Ishikawa (cell line): ENCODE measurements around the gene CASP10.

Source experiments
- CEBPB ChIP-seq: IDR thresholded peaks from 2 replicates; pipeline ENCODE4 v1.6.1; 2012
- CREB1 ChIP-seq: IDR thresholded peaks from 2 replicates; pipeline ENCODE4 v1.6.1; 2012; ENCODE audit warnings: low read depth
- EGR1 ChIP-seq: IDR thresholded peaks from 2 replicates; pipeline ENCODE4 v1.6.1; 2012
- EP300 ChIP-seq: IDR thresholded peaks from 2 replicates; pipeline ENCODE4 v1.6.1; 2012; ENCODE audit warnings: borderline replicate concordance
- FOXM1 ChIP-seq: IDR thresholded peaks from 2 replicates; pipeline ENCODE4 v1.6.1; 2012; ENCODE audit warnings: low read depth, borderline replicate concordance
- NFIC ChIP-seq: IDR thresholded peaks from 2 replicates; pipeline ENCODE4 v1.6.1; 2012
- RAD21 ChIP-seq: IDR thresholded peaks from 2 replicates; pipeline ENCODE4 v1.6.1; 2012; ENCODE audit warnings: low read depth
- TAF1 ChIP-seq: IDR thresholded peaks from 2 replicates; pipeline ENCODE4 v1.6.1; 2012; ENCODE audit warnings: low read depth, mild to moderate bottlenecking
- TCF12 ChIP-seq: IDR thresholded peaks from 2 replicates; pipeline ENCODE4 v1.6.1; 2012; ENCODE audit warnings: low read depth
- ZBTB7A ChIP-seq: IDR thresholded peaks from 2 replicates; pipeline ENCODE4 v1.6.1; 2012; ENCODE audit warnings: low read depth

- TF ChIP-seq TAF1 (no peak), RAD21 (no peak), ZBTB7A (no peak), EGR1 (no peak), EP300 (no peak), CREB1 (no peak), CEBPB (no peak), NFIC (no peak), TCF12 (no peak), FOXM1 (no peak)
Measured at GRCh38 chr2:201216918-201217317, 34.0 kb downstream of the CASP10 start.
